ENCODE results near the gene SLC39A11. TPM values are rescaled to one million over a fixed set of nuclear protein-coding genes. Genes with fewer than 3 reads are reported as not detected.

Gene SLC39A11
- total and polyA plus RNA-seq, 8 donors: 13.6 to 49.0 (median 17.5) TPM

GRCh38 chr17:72852277-72852938 lies 240.1 kb downstream of the SLC39A11 start:
- H3K4me1 ChIP-seq: no peaks in the 10 kb centered on the region
- ATAC-seq (no peak), DNase-seq (no peak)
- H3K27ac ChIP-seq: no peak overlapping the region
- intact Hi-C loops (cut with DNase I): no loop called here
- TF ChIP-seq CTCF (IDR thresholded peaks at IDR 0.05): no peak
- no peaks in the 10 kb centered on the region for H3K9me3 ChIP-seq
- H3K36me3 ChIP-seq: peaks cover 0 to 10% of the 10 kb centered on the region in 2 donors
- H3K4me3 ChIP-seq: no peak overlapping the region
- no peaks in the 10 kb centered on the region for H3K27me3 ChIP-seq

- intact Hi-C loops (cut with DNase I): no loop called here
- Histone ChIP-seq H3K27me3 (no peaks in the 10 kb centered on the region), H3K9me3 (no peaks in the 10 kb centered on the region), H3K27ac (no peak overlapping the region), H3K4me3 (no peak overlapping the region), H3K36me3 (peaks cover 0 to 13% of the 10 kb centered on the region in 2 donors), H3K4me1 (no peaks in the 10 kb centered on the region)
- DNase-seq: no peak
- ATAC-seq: no peak
- TF ChIP-seq CTCF (IDR thresholded peaks at IDR 0.05): no peak
These were observed 241.9 kb downstream of the SLC39A11 start for GRCh38 chr17:72850410-72851118.

- no peak for TF ChIP-seq CTCF (IDR thresholded peaks at IDR 0.05)
- no peak for DNase-seq
- intact Hi-C loops (cut with DNase I): no loop called here
These were observed 246.1 kb downstream of the SLC39A11 start for GRCh38 chr17:72846399-72846798.

GRCh38 chr17:72843591-72843990 lies 248.9 kb downstream of the SLC39A11 start:
- Histone ChIP-seq H3K4me1 (no peaks in the 10 kb centered on the region), H3K27me3 (no peaks in the 10 kb centered on the region), H3K27ac (no peak overlapping the region), H3K36me3 (peaks cover 0 to 31% of the 10 kb centered on the region in 2 donors), H3K9me3 (peaks cover 0 to 7% of the 10 kb centered on the region in 2 donors), H3K4me3 (no peak overlapping the region)
- ATAC-seq: no peak
- no peak for TF ChIP-seq CTCF (IDR thresholded peaks at IDR 0.05)
- no peak for DNase-seq
- intact Hi-C loops (cut with DNase I): no loop called here

More at GRCh38 chr17:72846399-72846798, 246.1 kb downstream of the SLC39A11 start:
- Histone ChIP-seq H3K27me3 (no peaks in the 10 kb centered on the region), H3K27ac (no peak overlapping the region), H3K36me3 (peaks cover 0 to 30% of the 10 kb centered on the region in 2 donors), H3K4me1 (no peaks in the 10 kb centered on the region), H3K9me3 (no peaks in the 10 kb centered on the region), H3K4me3 (no peak overlapping the region)
- no peak for ATAC-seq

DNA sequence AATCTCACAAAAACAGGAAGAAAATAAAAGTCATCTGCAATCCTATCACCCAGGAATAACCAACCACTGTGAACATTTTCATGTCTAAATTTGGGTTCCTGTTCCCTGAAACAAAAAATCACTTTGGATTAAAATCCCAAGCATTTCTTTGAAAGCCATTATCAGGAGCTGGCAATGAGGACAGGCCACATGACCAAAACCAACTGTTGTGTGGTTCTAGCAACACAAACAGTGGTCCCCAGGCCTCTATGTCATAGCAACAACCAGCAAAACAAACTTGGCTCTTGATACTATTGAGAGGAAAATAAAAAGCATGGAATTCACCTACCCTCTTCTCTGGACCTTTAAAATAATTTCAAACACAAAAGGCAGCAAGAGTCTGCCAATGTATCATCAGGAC lies 252.5 kb downstream of the SLC39A11 start:
- ATAC-seq (no peak), DNase-seq (no peak)
- no peak overlapping the region for H3K4me3 ChIP-seq
- H3K27me3 ChIP-seq: no peaks in the 10 kb centered on the region
- intact Hi-C loops (cut with DNase I): no loop called here
- H3K4me1 ChIP-seq: no peaks in the 10 kb centered on the region
- peaks cover 0 to 48% of the 10 kb centered on the region in 2 donors for H3K36me3 ChIP-seq
- no peak for TF ChIP-seq CTCF (IDR thresholded peaks at IDR 0.05)
- peaks cover 0 to 7% of the 10 kb centered on the region in 2 donors for H3K9me3 ChIP-seq
- H3K27ac ChIP-seq: no peak overlapping the region
